Osteocyte (in vitro differentiated cells): ENCODE results near the gene SLC25A30. TPM values are rescaled to one million over a fixed set of nuclear protein-coding genes. Genes with fewer than 3 reads are reported as not detected.
"Not testable (repeated sequence)": the region's sequence is repeated elsewhere in the genome, so short reads cannot be mapped to it uniquely, and the experiment has no call there.

Experiments used
- DNase-seq: peaks from one replicate; pipeline ENCODE4 v3.0.0; 2021; ENCODE audit warnings: mixed read lengths; ENCODE audit not compliant: unreplicated experiment; ENCODE audit errors: extremely low spot score
- H3K27ac Mint-ChIP-seq: one replicate; pipeline ENCODE4 v1.8.0; 2021; ENCODE audit warnings: mild to moderate bottlenecking, mixed read lengths; ENCODE audit not compliant: unreplicated experiment
- H3K27me3 Mint-ChIP-seq: one replicate; pipeline ENCODE4 v1.8.0; 2021; ENCODE audit warnings: mixed read lengths; ENCODE audit not compliant: unreplicated experiment
- H3K36me3 Mint-ChIP-seq: one replicate; pipeline ENCODE4 v1.8.0; 2021; ENCODE audit warnings: mixed read lengths; ENCODE audit not compliant: unreplicated experiment
- H3K4me1 Mint-ChIP-seq: one replicate; pipeline ENCODE4 v1.8.0; 2021; ENCODE audit warnings: mixed read lengths; ENCODE audit not compliant: unreplicated experiment
- H3K4me3 Mint-ChIP-seq: one replicate; pipeline ENCODE4 v1.8.0; 2021; ENCODE audit warnings: mild to moderate bottlenecking, moderate library complexity, mixed read lengths; ENCODE audit not compliant: unreplicated experiment
- H3K9me3 Mint-ChIP-seq: one replicate; pipeline ENCODE4 v1.8.0; 2021; ENCODE audit warnings: mixed read lengths; ENCODE audit not compliant: unreplicated experiment
- CTCF ChIP-seq: fragments of 200-600 bp; sonication (generic); IDR thresholded peaks from 2 replicates; pipeline ENCODE4 v1.5.0; 2021; ENCODE audit warnings: antibody characterized with exemption, mild to moderate bottlenecking, moderate library complexity
- total RNA-seq: library from RNA; stranded (reverse); gene quantifications from 2 replicates; pipeline ENCODE4 v1.2.1, GENCODE V29; 2021

The SLC25A30 gene
- total RNA-seq, 1 donor from 2014 or later = 12.0 TPM

- no peak for TF ChIP-seq CTCF
- H3K9me3 Mint-ChIP-seq = peaks cover 3% of the 10 kb centered on the region
- peaks cover under 1% of the 10 kb centered on the region for H3K4me1 Mint-ChIP-seq
- no peaks in the 10 kb centered on the region for H3K36me3 Mint-ChIP-seq
- H3K27me3 Mint-ChIP-seq = peaks cover 2% of the 10 kb centered on the region
- H3K4me3 Mint-ChIP-seq = no peak overlapping the region
- H3K27ac Mint-ChIP-seq = no peak overlapping the region
- DNase-seq = no peak
Observed at GRCh38 chr13:45432737-45433380, 14.7 kb upstream of the SLC25A30 start.

GRCh38 chr13:45426056-45426841 lies 8.1 kb upstream of the SLC25A30 start:
- H3K27me3 Mint-ChIP-seq, H3K36me3 Mint-ChIP-seq, H3K9me3 Mint-ChIP-seq, DNase-seq, H3K4me3 Mint-ChIP-seq, H3K4me1 Mint-ChIP-seq, H3K27ac Mint-ChIP-seq: not testable (repeated sequence)

- DNase-seq = no peak
- peaks cover 4% of the 10 kb centered on the region for H3K4me1 Mint-ChIP-seq
- no peak for TF ChIP-seq CTCF
- no peaks in the 10 kb centered on the region for H3K9me3 Mint-ChIP-seq
- no peaks in the 10 kb centered on the region for H3K36me3 Mint-ChIP-seq
- no peak overlapping the region for H3K27ac Mint-ChIP-seq
- H3K27me3 Mint-ChIP-seq = peaks cover 5% of the 10 kb centered on the region
- no peak overlapping the region for H3K4me3 Mint-ChIP-seq
Observed at GRCh38 chr13:45422731-45423292, 4.6 kb upstream of the SLC25A30 start.

GRCh38 chr13:45419945-45420344 lies 1.8 kb upstream of the SLC25A30 start:
- Mint-ChIP-seq H3K27ac (no peak overlapping the region), H3K27me3 (no peaks in the 10 kb centered on the region), H3K4me3 (no peak overlapping the region), H3K36me3 (no peaks in the 10 kb centered on the region), H3K9me3 (no peaks in the 10 kb centered on the region), H3K4me1 (peaks cover 17% of the 10 kb centered on the region)
- DNase-seq = no peak
- TF ChIP-seq CTCF = no peak

- H3K27me3 Mint-ChIP-seq, H3K27ac Mint-ChIP-seq, H3K9me3 Mint-ChIP-seq, H3K36me3 Mint-ChIP-seq, DNase-seq, H3K4me3 Mint-ChIP-seq: not testable (repeated sequence)
- peaks cover 22% of the 10 kb centered on the region for H3K4me1 Mint-ChIP-seq
Observed at GRCh38 chr13:45419389-45419788, 1.2 kb upstream of the SLC25A30 start.

GRCh38 chr13:45416516-45417128 lies 1.6 kb downstream of the SLC25A30 start:
- no peak for DNase-seq
- TF ChIP-seq CTCF = no peak
- Mint-ChIP-seq H3K4me3 (peak overlapping the region; percentile 94), H3K27me3 (no peaks in the 10 kb centered on the region), H3K36me3 (no peaks in the 10 kb centered on the region), H3K9me3 (no peaks in the 10 kb centered on the region), H3K27ac (peak overlapping the region; percentile 78), H3K4me1 (peaks cover 32% of the 10 kb centered on the region)
